H1 (cell line): ENCODE measurements around the gene B3GALT6.

Source experiments
- BCL11A ChIP-seq, 2 experiments: IDR thresholded peaks; one replicate each; pipeline ENCODE4 v1.6.1; 2011; ENCODE audit warnings: low read depth in 2 of 2, low read length in 2 of 2, mild to moderate bottlenecking in 2 of 2
- CEBPB ChIP-seq: IDR thresholded peaks from 2 replicates; pipeline ENCODE4 v1.6.1; 2012; ENCODE audit warnings: low read depth, low read length
- EZH2 ChIP-seq: fragments of 200-600 bp; sonication (generic); IDR thresholded peaks from 2 replicates; pipeline ENCODE4 v1.7.1; 2012; ENCODE audit warnings: low read depth, mild to moderate bottlenecking, moderate library complexity, low read length, inconsistent platforms; ENCODE audit not compliant: severe bottlenecking
- JUN ChIP-seq: IDR thresholded peaks from 2 replicates; pipeline ENCODE4 v1.6.1; 2011; ENCODE audit warnings: low read depth, mild to moderate bottlenecking, improper control_type of control experiment, low read length
- KDM5A ChIP-seq: fragments of 200-600 bp; IDR thresholded peaks from 2 replicates; pipeline ENCODE4 v1.7.1; 2012; ENCODE audit warnings: mild to moderate bottlenecking, low read length, inconsistent platforms, mixed read lengths
- MAX ChIP-seq: IDR thresholded peaks from 2 replicates; pipeline ENCODE4 v1.6.1; 2012; ENCODE audit warnings: inconsistent platforms
- NRF1 ChIP-seq: IDR thresholded peaks from 2 replicates; pipeline ENCODE4 v1.6.1; 2011; ENCODE audit warnings: mild to moderate bottlenecking, low read depth, low read length, improper control_type of control experiment
- POLR2A ChIP-seq, 2 experiments: IDR thresholded peaks; 1 replicate in 1 of 2; 2 replicates in 1 of 2; pipeline ENCODE4 v1.6.1; 2011; ENCODE audit warnings: low read depth in 2 of 2, low read length in 2 of 2, mild to moderate bottlenecking in 2 of 2; ENCODE audit errors: control extremely low read depth in 1 of 2
- SIN3A ChIP-seq, 2 experiments: IDR thresholded peaks in 1 of 2; conservative IDR thresholded peaks in 1 of 2; 2 replicates each; pipeline ENCODE4 v1.6.1; 2011 to 2012; ENCODE audit warnings: low read length in 2 of 2, improper control_type of control experiment in 1 of 2, low read depth in 1 of 2, mild to moderate bottlenecking in 1 of 2
- TEAD4 ChIP-seq: IDR thresholded peaks from 2 replicates; pipeline ENCODE4 v1.6.1; 2012; ENCODE audit warnings: low read depth, low read length, inconsistent platforms, mixed read lengths
- YY1 ChIP-seq: IDR thresholded peaks from 2 replicates; pipeline ENCODE4 v1.6.1; 2011; ENCODE audit warnings: low read depth, mild to moderate bottlenecking, low read length
- TF ChIP-seq, protein P1 (sequence below), 3 experiments: IDR thresholded peaks; 1 replicate in 2 of 3; 2 replicates in 1 of 3; pipeline versions ENCODE4 v1.5.1 to v1.6.1; 2011; ENCODE audit warnings: low read length in 3 of 3, mild to moderate bottlenecking in 3 of 3, inconsistent platforms in 2 of 3, low read depth in 1 of 3, moderate library complexity in 1 of 3; ENCODE audit not compliant: insufficient read depth in 1 of 3; ENCODE audit errors: control extremely low read depth in 1 of 3

DNA sequence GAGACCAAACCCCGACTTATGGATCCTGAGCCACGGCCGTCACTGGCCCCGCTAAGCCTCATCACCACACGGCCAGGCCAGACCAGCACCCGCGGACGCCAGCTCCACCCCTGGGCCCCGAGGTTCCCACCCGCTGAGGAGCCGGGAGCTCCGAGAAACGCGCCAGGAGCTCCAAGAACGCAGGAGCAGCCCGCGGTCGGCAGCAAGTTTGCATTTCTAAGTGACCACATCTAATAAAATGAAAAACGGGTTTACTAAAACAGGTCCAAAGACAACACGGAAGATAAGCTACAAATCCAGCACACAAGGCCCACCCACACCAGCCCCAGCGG lies 22.6 kb downstream of the B3GALT6 start:
- TF ChIP-seq BCL11A (IDR thresholded peaks at IDR 0.05; ENCODE audit: low read depth in 2 of 2, low read length in 2 of 2) (no peak), CEBPB (no peak), POLR2A (IDR thresholded peaks at IDR 0.05; ENCODE audit: control extremely low read depth in 1 of 2, low read depth in 2 of 2, low read length in 2 of 2) (no peak), MAX (no peak), JUN (no peak), YY1 (no peak), SIN3A (conservative IDR thresholded peaks at IDR 0.05 in 1 of 2, IDR thresholded peaks at IDR 0.05 in 1 of 2; ENCODE audit: low read depth in 1 of 2, low read length in 2 of 2) (no peak), TEAD4 (no peak), NRF1 (no peak), KDM5A (no peak), EZH2 (no peak)
- TF ChIP-seq, protein P1, sequence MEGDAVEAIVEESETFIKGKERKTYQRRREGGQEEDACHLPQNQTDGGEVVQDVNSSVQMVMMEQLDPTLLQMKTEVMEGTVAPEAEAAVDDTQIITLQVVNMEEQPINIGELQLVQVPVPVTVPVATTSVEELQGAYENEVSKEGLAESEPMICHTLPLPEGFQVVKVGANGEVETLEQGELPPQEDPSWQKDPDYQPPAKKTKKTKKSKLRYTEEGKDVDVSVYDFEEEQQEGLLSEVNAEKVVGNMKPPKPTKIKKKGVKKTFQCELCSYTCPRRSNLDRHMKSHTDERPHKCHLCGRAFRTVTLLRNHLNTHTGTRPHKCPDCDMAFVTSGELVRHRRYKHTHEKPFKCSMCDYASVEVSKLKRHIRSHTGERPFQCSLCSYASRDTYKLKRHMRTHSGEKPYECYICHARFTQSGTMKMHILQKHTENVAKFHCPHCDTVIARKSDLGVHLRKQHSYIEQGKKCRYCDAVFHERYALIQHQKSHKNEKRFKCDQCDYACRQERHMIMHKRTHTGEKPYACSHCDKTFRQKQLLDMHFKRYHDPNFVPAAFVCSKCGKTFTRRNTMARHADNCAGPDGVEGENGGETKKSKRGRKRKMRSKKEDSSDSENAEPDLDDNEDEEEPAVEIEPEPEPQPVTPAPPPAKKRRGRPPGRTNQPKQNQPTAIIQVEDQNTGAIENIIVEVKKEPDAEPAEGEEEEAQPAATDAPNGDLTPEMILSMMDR (IDR thresholded peaks at IDR 0.05; ENCODE audit: control extremely low read depth in 1 of 3, insufficient read depth in 1 of 3, low read depth in 1 of 3, low read length in 3 of 3) = no peak
